ENCODE results near the gene MAGEB3. TPM values are rescaled to one million over a fixed set of nuclear protein-coding genes. Genes with fewer than 3 reads are reported as not detected.
"Not testable (repeated sequence)": the region's sequence is repeated elsewhere in the genome, so short reads cannot be mapped to it uniquely, and the experiment has no call there.

The MAGEB3 gene
- not detected for polyA plus RNA-seq
- long read RNA-seq, donor 1, result 0 reads
- long read RNA-seq, donor 2, result 0 reads
- long read RNA-seq, donor 3, result 0 reads
- long read RNA-seq, donor 4, result 0 reads
- long read RNA-seq, donor 5, result 0 reads
- long read RNA-seq, donor 6, result 0 reads
- long read RNA-seq, donor 7, result 0 reads
- long read RNA-seq, donor 8, result 0 reads
- long read RNA-seq, donor 9, result 0 reads
- long read RNA-seq, donor 10, result 0 reads

GRCh38 chrX:30230395-30230794 lies at the start of gene MAGEB3:
Gene MAGEB3 (plus strand): TSS chrX:30230657. CDS start chrX:30235925, 5,268 bp downstream.
- no peak for DNase-seq
- FAIRE-seq, result no peak
- no peaks in the 10 kb centered on the region for H3K4me1 ChIP-seq (ENCODE audit: control insufficient read depth in 3 of 3, insufficient read depth in 2 of 3, low read depth in 1 of 3, low read length in 2 of 3)
- H3K4me3 ChIP-seq (ENCODE audit: low read depth in 1 of 3, low read length in 3 of 3), result no peak within 1 kb of the TSS
- no peaks in the 10 kb centered on the region for H3K9me3 ChIP-seq (ENCODE audit: control insufficient read depth in 2 of 2, insufficient read depth in 1 of 2, low read depth in 1 of 2, low read length in 1 of 2)
- no peak within 1 kb of the TSS for H3K27ac ChIP-seq (ENCODE audit: low read depth in 1 of 3, low read length in 2 of 3)
- no peaks in the 10 kb centered on the region for H3K27me3 ChIP-seq (ENCODE audit: control insufficient read depth in 3 of 3, insufficient read depth in 3 of 3, low read length in 3 of 3)
- 69 to 74% (median 71%) methylated on average over 4 of the region's 4 CpGs for WGBS, 3 donors
- H3K36me3 ChIP-seq (ENCODE audit: control insufficient read depth in 3 of 3, insufficient read depth in 2 of 3, low read depth in 1 of 3, low read length in 3 of 3), result no peaks in the 10 kb centered on the region

GRCh38 chrX:30181353-30181752 lies 49.1 kb upstream of the MAGEB3 start:
- H3K4me3 ChIP-seq (ENCODE audit: low read depth in 1 of 3, low read length in 3 of 3), result no peak overlapping the region
- no peaks in the 10 kb centered on the region for H3K9me3 ChIP-seq (ENCODE audit: control insufficient read depth in 2 of 2, insufficient read depth in 1 of 2, low read depth in 1 of 2, low read length in 1 of 2)
- DNase-seq (no peak), FAIRE-seq (no peak)
- H3K27ac ChIP-seq (ENCODE audit: low read depth in 1 of 3, low read length in 2 of 3), result no peak overlapping the region
- H3K36me3 ChIP-seq (ENCODE audit: control insufficient read depth in 3 of 3, insufficient read depth in 2 of 3, low read depth in 1 of 3, low read length in 3 of 3), result no peaks in the 10 kb centered on the region
- WGBS, 3 donors, result 21 to 57% (median 27%) methylated on average over 1 of the region's 1 CpG
- no peaks in the 10 kb centered on the region for H3K4me1 ChIP-seq (ENCODE audit: control insufficient read depth in 3 of 3, insufficient read depth in 2 of 3, low read depth in 1 of 3, low read length in 2 of 3)
- H3K27me3 ChIP-seq (ENCODE audit: control insufficient read depth in 3 of 3, insufficient read depth in 3 of 3, low read length in 3 of 3), result peaks cover 0 to 2% (median 0%) of the 10 kb centered on the region in 3 donors

- WGBS, 3 donors, result 44 to 60% (median 49%) methylated on average over 3 of the region's 3 CpGs
These were observed 46.9 kb upstream of the MAGEB3 start for GRCh38 chrX:30183554-30183953.

GRCh38 chrX:30190426-30190825 lies 40.0 kb upstream of the MAGEB3 start:
- FAIRE-seq, result peak; percentile 55

More at GRCh38 chrX:30183554-30183953, 46.9 kb upstream of the MAGEB3 start:
- Histone ChIP-seq H3K27ac (ENCODE audit: low read depth in 1 of 3, low read length in 2 of 3) (no peak overlapping the region), H3K4me1 (ENCODE audit: control insufficient read depth in 3 of 3, insufficient read depth in 2 of 3, low read depth in 1 of 3, low read length in 2 of 3) (no peaks in the 10 kb centered on the region), H3K4me3 (ENCODE audit: low read depth in 1 of 3, low read length in 3 of 3) (no peak overlapping the region), H3K9me3 (ENCODE audit: control insufficient read depth in 2 of 2, insufficient read depth in 1 of 2, low read depth in 1 of 2, low read length in 1 of 2) (no peaks in the 10 kb centered on the region), H3K27me3 (ENCODE audit: control insufficient read depth in 3 of 3, insufficient read depth in 3 of 3, low read length in 3 of 3) (peaks cover 0 to 2% (median 0%) of the 10 kb centered on the region in 3 donors), H3K36me3 (ENCODE audit: control insufficient read depth in 3 of 3, insufficient read depth in 2 of 3, low read depth in 1 of 3, low read length in 3 of 3) (no peaks in the 10 kb centered on the region)
- no peak for FAIRE-seq
- DNase-seq, result no peak

GRCh38 chrX:30193910-30194309 lies 36.5 kb upstream of the MAGEB3 start:
- H3K27me3 ChIP-seq (ENCODE audit: control insufficient read depth in 3 of 3, insufficient read depth in 3 of 3, low read length in 3 of 3); H3K4me3 ChIP-seq (ENCODE audit: low read depth in 1 of 3, low read length in 3 of 3); DNase-seq; H3K9me3 ChIP-seq (ENCODE audit: control insufficient read depth in 2 of 2, insufficient read depth in 1 of 2, low read depth in 1 of 2, low read length in 1 of 2); H3K27ac ChIP-seq (ENCODE audit: low read depth in 1 of 3, low read length in 2 of 3); H3K36me3 ChIP-seq (ENCODE audit: control insufficient read depth in 3 of 3, insufficient read depth in 2 of 3, low read depth in 1 of 3, low read length in 3 of 3); FAIRE-seq; H3K4me1 ChIP-seq (ENCODE audit: control insufficient read depth in 3 of 3, insufficient read depth in 2 of 3, low read depth in 1 of 3, low read length in 2 of 3): not testable (repeated sequence)
- WGBS, 3 donors, result 45 to 80% (median 70%) methylated on average over 5 to 6 of the region's 6 CpGs

More at GRCh38 chrX:30190426-30190825, 40.0 kb upstream of the MAGEB3 start:
- Histone ChIP-seq H3K4me3 (ENCODE audit: low read depth in 1 of 3, low read length in 3 of 3) (no peak overlapping the region), H3K27ac (ENCODE audit: low read depth in 1 of 3, low read length in 2 of 3) (no peak overlapping the region), H3K4me1 (ENCODE audit: control insufficient read depth in 3 of 3, insufficient read depth in 2 of 3, low read depth in 1 of 3, low read length in 2 of 3) (no peaks in the 10 kb centered on the region), H3K36me3 (ENCODE audit: control insufficient read depth in 3 of 3, insufficient read depth in 2 of 3, low read depth in 1 of 3, low read length in 3 of 3) (no peaks in the 10 kb centered on the region), H3K27me3 (ENCODE audit: control insufficient read depth in 3 of 3, insufficient read depth in 3 of 3, low read length in 3 of 3) (no peaks in the 10 kb centered on the region), H3K9me3 (ENCODE audit: control insufficient read depth in 2 of 2, insufficient read depth in 1 of 2, low read depth in 1 of 2, low read length in 1 of 2) (no peaks in the 10 kb centered on the region)
- 84 to 94% (median 84%) methylated on average over 2 of the region's 2 CpGs for WGBS, 3 donors
- no peak for DNase-seq

GRCh38 chrX:30196322-30196721 lies 34.1 kb upstream of the MAGEB3 start:
- Histone ChIP-seq H3K36me3 (ENCODE audit: control insufficient read depth in 3 of 3, insufficient read depth in 2 of 3, low read depth in 1 of 3, low read length in 3 of 3) (no peaks in the 10 kb centered on the region), H3K4me3 (ENCODE audit: low read depth in 1 of 3, low read length in 3 of 3) (no peak overlapping the region), H3K9me3 (ENCODE audit: control insufficient read depth in 2 of 2, insufficient read depth in 1 of 2, low read depth in 1 of 2, low read length in 1 of 2) (no peaks in the 10 kb centered on the region), H3K27me3 (ENCODE audit: control insufficient read depth in 3 of 3, insufficient read depth in 3 of 3, low read length in 3 of 3) (no peaks in the 10 kb centered on the region), H3K4me1 (ENCODE audit: control insufficient read depth in 3 of 3, insufficient read depth in 2 of 3, low read depth in 1 of 3, low read length in 2 of 3) (no peaks in the 10 kb centered on the region), H3K27ac (ENCODE audit: low read depth in 1 of 3, low read length in 2 of 3) (no peak overlapping the region)
- WGBS, 3 donors, result 4 to 20% (median 17%) methylated on average over 1 of the region's 1 CpG
- DNase-seq, result peak in 1 of 2 donors; percentile 12
- no peak for FAIRE-seq

- no peak for FAIRE-seq
These were observed 18.3 kb upstream of the MAGEB3 start for GRCh38 chrX:30212172-30212571.

GRCh38 chrX:30215357-30215843 lies 15.1 kb upstream of the MAGEB3 start, which contains the start of gene MAGEB2:
Gene MAGEB2 (plus strand): TSS chrX:30215563. CDS start chrX:30218581, 3,018 bp downstream.
- H3K27ac ChIP-seq (ENCODE audit: low read depth in 1 of 3, low read length in 2 of 3), result no peak within 1 kb of the TSS
- no peak for FAIRE-seq
- WGBS, 3 donors, result 89 to 95% (median 93%) methylated on average over 29 of the region's 29 CpGs
- H3K4me1 ChIP-seq (ENCODE audit: control insufficient read depth in 3 of 3, insufficient read depth in 2 of 3, low read depth in 1 of 3, low read length in 2 of 3), result no peaks in the 10 kb centered on the region
- no peaks in the 10 kb centered on the region for H3K36me3 ChIP-seq (ENCODE audit: control insufficient read depth in 3 of 3, insufficient read depth in 2 of 3, low read depth in 1 of 3, low read length in 3 of 3)
- no peak for DNase-seq
- peaks cover 0 to 2% of the 10 kb centered on the region in 2 donors for H3K9me3 ChIP-seq (ENCODE audit: control insufficient read depth in 2 of 2, insufficient read depth in 1 of 2, low read depth in 1 of 2, low read length in 1 of 2)
- H3K4me3 ChIP-seq (ENCODE audit: low read depth in 1 of 3, low read length in 3 of 3), result no peak within 1 kb of the TSS
- H3K27me3 ChIP-seq (ENCODE audit: control insufficient read depth in 3 of 3, insufficient read depth in 3 of 3, low read length in 3 of 3), result no peaks in the 10 kb centered on the region

More at GRCh38 chrX:30212172-30212571, 18.3 kb upstream of the MAGEB3 start:
- no peak overlapping the region for H3K27ac ChIP-seq (ENCODE audit: low read depth in 1 of 3, low read length in 2 of 3)
- no peaks in the 10 kb centered on the region for H3K4me1 ChIP-seq (ENCODE audit: control insufficient read depth in 3 of 3, insufficient read depth in 2 of 3, low read depth in 1 of 3, low read length in 2 of 3)
- 82 to 92% (median 83%) methylated on average over 2 of the region's 2 CpGs for WGBS, 3 donors
- H3K4me3 ChIP-seq (ENCODE audit: low read depth in 1 of 3, low read length in 3 of 3), result no peak overlapping the region
- H3K27me3 ChIP-seq (ENCODE audit: control insufficient read depth in 3 of 3, insufficient read depth in 3 of 3, low read length in 3 of 3), result no peaks in the 10 kb centered on the region
- H3K9me3 ChIP-seq (ENCODE audit: control insufficient read depth in 2 of 2, insufficient read depth in 1 of 2, low read depth in 1 of 2, low read length in 1 of 2), result peaks cover 0 to 2% of the 10 kb centered on the region in 2 donors
- DNase-seq, result no peak
- no peaks in the 10 kb centered on the region for H3K36me3 ChIP-seq (ENCODE audit: control insufficient read depth in 3 of 3, insufficient read depth in 2 of 3, low read depth in 1 of 3, low read length in 3 of 3)
